Retina (tissue), 1 donor: ENCODE results near the gene MPP1.
A peak's percentile ranks its signal among the peaks of the same experiment; 100 is the strongest.

Experiments
- DNase-seq: peaks from one replicate; pipeline ENCODE4 v3.0.0-alpha.2; 2016

The MPP1 gene

DNA sequence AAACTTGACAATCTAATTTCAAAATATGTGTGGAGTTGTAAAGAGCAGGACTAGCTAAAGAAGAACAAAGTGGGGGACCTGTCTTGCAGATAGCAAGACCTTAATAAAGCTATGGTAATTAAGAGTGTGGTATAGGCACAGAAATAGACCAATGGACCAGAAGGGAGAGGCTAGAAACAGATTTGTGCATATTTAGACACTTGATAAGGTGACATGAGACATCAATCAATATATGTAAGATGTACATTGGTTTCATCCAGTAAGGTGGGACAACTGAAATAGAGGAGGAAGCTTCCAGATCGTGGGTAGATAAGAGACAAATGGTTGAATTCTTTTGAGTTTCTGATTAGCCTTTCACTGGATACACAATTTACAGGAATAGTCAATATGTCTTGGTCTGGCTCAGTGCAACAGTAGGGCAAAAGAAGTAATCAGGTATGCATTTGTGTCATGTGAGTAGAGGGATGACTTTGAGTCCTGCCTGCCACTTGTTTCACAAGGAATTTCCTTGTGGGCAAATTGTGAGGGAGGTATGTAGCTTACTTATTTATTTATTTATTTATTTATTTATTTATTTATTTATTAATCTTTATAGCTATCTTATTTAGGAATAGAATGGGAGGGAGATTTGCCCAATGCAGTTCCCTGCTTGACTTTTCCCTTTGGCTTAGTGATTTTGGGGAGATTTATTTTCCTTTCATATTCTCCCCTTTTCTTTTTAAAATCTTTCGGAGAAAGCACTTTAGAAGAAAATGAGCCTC lies 7.2 kb upstream of the MPP1 start:
- DNase-seq: no peak

DNA sequence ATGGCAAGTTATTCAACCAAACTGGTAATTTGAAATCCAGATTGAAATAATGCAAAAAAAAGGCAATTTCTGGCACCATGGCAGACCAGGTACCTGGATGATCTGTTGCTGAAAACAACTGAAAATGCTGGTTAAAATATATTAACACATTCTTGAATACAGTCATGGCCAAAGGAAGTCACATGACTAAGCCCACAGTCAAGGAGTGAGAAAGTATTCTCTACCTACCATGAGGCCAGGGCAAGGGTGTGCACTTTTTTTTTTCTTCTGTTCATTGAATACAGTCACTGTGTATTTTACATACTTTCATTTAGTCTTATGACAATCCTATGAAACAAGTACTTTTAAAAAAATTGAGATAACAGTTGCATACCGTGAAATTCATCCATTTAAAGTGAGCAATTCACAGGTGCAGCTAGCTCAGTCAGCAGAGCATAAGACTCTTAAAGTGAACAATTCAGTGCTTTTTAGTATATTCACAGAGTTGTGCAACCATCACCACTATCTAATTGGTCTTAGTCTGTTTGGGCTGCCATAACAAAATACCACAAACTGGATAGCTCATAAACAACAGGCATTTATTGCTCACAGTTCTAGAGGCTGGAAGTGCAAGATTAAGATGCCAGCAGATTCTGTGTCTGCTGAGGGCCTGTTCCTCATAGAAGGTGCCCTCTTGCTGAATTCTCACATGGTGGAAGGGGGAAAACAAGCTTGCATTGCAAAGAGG lies 4.8 kb upstream of the MPP1 start:
- no peak for DNase-seq

DNA sequence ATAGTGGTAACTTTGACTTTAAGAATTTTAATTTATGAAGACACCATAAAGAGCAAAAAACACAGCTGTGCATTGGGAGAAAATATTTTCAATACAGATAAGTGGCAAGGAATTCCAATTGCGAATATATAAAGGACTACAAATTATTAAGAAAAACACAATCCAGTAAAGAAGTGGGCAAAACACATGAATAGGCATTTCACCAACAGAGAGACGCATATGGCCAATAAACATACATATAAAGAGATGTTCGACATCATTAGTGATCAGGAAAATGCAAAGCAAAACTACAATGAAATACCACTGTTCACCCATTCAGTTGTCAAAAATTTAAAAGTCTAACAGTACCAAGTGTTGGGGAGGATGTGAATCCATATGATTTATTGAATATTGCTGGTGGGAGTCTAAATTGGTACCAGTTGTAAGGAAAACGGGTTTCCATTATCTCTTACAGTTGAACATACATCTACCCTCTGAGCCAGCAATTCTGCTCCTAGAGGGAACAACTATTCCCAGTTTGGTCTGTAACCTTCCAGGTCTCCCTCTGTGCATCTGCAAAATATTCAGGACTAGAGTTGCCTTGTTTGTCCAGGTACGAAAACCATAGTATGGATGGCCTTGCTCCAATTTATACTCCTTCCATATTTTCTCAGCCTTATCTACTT lies 1.7 kb upstream of the MPP1 start:
- DNase-seq: no peak

DNA sequence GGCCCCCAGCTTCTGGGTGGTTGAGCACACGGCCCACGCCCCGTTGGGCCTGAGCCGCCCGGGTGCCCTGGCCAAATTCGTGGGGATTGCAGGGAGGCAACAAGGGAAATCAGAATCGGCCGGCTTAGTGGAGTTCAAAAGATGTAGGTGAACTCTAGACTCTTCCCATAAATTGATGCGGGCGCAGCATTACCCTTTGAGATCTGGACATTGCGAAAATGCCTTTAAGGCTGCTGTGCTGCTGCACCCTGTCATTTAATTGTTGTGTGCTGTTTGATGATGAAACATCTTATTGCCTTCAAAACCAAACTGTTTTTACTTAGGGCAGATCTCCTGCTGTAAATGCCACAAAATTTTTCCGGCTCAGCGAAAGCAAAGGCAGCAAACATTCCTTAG lies 409 bp upstream of the MPP1 start:
- DNase-seq: no peak

DNA sequence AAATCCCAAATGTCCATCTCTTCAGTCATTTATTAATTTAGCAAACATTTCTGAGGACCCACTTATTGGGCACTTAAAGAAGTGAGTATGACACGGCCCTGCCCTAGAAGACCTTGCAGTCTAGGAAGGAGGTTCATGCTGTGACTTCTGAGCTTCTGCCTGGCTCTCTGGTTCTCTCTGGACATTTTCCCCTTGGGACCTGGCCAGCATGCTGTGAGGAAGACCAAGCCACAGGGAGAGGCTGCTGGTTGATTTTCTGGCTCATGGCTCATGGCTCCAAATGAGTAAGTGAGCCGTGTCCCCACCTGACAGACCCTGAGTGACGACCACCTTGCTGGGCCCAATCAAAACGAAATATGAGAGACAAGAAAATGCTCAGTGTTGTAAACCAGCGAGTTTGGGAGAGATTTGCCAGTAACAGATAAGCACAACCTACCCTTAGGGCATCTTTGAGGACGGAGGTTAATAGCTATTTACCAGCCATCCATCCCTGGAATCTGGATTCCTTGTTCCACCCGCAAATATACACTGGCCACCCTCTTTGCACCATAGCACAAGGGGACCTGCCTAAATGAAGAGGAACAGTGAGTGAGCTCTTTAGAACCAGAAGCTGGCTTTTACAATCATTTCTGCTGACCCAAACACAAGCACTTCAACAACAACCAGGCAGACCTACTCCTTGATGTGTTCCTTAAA lies 876 bp downstream of the MPP1 start:
- DNase-seq: no peak

DNA sequence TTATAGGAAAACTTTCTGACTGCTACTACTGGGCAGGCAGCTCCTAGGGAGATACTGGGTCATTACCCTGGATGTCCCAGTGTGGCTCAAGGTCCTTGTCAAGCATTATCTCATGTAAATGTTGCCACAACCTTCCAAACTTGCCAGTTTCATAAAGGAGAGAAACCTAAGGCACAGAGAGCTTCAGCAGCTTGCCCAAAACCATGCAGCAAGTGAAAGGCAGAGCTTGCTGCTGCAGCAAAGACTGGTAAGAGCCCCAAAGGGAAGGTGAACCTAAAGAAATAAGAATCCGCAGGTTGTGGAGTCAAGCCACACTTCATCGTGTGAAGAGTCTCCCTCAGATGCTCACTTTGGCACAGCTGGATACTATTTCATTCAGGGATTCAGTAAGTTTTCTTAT lies 2.3 kb downstream of the MPP1 start:
- DNase-seq: no peak

DNA sequence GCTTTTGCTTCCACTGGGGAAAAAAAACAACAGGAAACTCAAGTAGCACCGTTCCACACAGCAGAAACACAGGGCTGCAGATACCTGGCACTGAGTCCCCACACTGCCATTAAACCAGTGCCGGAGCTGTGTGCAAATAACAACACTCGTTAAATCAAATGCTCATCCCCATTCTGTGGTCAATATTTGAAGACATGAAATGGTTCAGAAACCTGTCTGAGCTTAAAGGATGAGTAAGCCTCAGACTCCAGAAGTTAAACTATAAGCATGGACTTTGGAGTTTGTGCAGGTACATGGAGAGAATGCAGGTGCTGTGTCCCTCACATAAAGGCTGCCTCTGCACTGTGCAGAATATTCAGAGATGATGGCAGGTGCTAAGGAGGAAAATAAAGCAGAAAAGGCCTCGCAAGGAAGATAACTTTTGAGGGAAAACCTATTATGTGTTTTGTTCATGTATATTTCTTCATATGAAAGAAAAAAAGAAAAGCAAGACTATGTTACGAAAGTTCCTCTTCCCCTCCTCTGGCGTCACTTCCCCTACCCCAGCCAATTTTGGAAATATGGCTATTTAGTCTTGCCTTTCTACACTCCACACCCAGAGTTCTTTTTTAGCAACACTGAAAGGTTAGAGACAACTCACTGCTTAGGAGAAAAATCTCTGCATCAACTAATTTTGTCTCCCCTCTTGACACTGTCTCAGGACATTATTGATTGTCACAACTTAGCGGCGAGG lies 4.6 kb downstream of the MPP1 start:
- DNase-seq: no peak

DNA sequence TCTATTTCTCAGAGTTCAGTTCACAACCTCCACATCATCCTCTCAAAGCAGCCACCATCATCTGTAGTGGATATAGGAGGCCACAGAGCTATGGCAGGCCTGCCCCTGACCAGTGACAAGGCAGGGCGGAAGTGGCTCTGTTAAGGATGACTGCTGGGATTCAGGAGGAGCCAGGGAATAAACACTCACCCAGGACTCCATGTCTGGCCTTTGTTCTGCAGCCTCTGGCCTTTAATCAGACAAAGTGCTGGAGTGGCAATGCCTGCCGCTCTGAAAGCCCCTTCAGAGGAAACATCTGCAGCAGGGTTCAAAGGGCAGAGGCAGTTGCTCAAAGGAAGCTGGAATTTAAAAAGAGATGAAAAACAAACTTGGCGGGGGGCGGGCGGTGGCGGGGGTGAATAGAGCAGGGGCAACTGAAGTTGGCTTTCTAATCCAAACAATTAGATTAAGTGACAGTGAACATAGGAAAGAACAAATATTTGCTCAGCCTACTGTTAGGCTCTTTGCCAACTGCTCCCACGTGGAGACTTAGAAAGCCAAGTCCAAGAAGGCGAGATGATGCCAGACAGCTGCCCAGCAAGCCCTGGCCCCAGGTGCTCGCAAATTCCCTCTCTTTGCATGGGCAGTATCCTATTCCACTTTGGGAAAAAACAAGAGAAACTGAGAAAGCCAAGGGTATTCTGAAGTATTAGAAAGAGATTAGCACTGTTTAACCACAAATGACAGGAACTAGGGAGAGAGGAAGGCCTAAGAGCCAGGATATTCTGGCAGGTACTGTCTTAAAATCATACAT lies 5.5 kb downstream of the MPP1 start:
- peak; percentile 27 for DNase-seq

DNA sequence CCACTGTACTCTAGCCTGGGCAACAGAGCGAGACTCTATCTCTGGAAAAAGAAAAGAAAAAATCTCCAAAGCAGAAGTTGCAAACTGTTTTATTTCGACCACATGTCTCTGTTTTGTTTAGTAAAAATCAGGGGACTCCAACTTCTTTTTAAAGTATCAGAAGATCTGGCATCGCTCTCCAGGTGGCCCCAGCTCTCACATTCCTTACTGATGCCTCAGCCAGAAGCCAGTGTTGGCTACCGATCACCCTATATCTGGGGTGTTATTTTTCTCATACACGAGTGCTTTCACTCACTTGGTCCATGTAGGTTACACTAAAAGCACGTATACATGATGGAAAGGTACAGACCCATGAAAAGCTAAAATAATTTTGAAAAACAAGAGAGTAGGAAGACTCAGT lies 8.3 kb downstream of the MPP1 start:
- DNase-seq: no peak

DNA sequence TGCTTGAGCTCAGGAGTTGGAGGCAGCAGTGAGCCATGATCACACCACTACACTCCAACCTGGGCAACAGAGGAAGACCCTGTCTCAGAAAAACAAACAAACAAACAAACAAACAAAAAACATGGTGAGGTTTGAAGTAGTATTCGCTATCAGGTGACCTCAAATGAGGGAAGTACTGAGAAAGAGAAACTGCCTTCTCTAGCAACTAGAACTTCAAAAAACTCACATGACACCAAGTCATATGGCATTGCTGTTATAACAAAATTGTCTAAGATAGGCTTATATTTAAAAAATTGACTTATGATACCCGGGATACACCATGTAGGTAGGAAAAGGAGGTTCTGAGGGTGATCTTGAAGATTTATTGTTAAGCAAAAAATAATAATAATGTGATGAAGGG lies 10.3 kb downstream of the MPP1 start:
- no peak for DNase-seq

DNA sequence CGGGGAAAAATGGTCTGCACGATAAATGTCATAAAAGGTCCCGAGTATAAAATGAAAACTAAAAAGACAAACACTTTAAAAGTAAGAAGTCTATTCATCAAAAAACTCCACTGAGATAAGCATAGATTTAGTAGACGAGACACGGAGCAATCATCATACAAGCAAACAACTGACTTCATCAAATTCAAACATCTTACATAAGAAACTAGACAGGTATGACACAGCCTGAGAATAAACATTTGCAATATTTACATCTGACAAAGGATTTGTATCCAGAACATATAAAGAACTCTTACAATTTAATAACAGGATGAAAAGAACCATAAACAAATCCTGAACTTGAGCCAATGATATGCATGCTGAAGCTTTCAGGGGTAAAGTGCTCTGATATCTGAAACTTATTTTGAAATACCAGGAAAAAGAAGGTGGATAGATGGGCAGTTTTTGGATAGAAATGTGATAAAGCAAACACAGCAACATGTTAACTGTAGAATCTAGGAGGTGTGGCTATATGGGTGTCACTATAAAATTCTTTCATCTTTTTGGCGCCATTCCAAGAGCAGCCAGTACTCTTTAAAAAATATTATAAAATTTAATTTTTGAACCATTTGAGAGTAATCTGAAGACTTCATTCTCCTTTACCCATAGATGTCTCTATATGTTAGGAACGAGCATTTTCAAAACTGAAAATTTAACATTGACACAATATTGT lies 12.0 kb downstream of the MPP1 start:
- no peak for DNase-seq

DNA sequence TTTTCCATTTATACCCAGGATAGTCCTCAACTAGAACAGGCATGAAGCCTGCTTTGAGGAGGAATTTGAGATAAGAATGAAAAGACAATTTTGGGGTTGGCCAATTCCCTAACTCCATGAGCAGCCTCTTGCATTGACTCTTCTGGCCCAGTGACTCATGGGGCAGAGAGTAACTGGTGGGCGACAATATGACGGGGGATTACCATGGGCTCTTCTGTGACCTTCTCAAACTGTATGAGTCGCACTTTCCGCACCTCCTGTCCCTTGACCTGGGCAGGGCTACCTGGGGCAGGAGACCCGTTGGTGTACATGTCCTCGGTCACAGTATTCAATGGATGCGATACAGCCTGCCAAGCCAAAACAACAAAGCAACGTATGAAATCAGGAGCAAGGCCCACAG lies 13.3 kb downstream of the MPP1 start:
- DNase-seq: no peak

DNA sequence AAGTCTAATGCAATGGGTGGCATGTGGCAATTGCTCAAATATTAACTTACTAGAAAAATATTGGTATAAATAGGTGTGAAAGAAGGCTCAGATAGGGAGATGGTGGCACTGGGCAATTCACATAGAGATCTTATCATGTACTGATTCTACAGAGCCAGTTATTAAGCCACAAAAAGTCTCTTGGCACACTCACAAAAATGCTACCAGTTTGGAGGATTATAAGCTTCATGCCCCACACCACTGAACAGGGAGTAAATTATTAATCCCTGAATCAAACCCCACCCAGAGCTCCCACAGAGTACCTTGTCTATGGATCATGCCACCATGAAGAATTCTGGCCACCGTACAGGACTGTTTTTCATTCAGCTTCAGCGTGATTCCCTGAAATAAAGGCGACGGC lies 13.8 kb downstream of the MPP1 start:
- DNase-seq: no peak

DNA sequence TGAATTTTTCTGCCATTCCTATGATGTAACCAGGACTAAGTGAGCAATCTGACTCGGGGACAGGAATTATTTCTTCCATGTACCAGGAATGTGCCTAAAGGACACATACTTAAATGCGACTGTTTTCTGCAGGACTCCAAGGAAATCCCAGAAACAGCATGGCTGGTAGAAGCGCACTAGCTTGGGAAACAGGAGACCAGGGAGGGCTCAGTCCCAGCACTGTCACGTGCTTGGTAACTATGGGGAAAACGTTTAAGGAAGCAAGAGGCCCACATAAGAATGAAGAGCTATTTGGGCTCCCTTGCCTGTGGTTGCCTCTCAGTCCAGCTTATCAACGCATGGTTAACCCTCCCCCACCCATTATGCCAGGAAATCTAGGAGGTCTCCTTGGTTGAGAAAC lies 19.6 kb downstream of the MPP1 start:
- DNase-seq: no peak

DNA sequence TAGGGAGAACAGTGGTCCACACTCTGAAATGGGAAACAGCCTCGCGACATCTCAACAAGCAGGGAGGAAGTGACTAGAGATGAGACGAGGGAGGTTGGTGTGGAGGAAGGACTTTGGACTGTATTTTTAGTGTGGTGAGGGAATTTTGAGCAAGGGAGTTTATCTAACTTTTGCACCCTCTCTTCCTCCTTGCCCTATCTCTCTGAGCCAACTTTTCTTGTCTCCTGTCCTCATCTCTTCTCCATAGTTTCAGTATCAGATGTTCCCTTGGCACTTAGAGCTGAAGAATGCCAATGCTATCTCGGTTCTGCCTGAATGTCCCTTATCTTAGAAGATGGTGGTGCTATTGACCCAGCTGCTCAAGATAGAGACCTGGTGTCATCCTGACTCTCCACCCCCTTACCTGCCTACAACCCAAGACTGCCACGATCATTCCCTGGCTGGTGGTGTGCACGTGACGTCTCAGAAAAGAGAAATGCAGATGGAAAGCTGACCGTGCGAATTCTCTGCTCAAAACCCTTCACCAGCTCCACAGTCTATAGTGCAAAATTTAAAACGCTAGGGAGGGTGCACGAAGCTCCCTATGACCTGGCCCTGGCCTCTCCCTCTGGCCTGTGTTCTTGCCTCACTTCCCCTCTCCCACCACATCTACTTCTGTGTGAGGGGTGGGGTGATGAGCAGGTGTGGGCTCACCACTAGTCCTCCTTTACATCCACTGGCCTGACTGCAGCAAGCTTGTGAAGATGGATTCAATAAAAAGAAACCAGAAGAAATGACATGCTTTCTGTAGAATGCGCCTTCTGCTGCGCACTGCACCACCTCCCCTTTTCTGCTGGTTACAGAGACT lies 20.9 kb downstream of the MPP1 start:
- DNase-seq: no peak

DNA sequence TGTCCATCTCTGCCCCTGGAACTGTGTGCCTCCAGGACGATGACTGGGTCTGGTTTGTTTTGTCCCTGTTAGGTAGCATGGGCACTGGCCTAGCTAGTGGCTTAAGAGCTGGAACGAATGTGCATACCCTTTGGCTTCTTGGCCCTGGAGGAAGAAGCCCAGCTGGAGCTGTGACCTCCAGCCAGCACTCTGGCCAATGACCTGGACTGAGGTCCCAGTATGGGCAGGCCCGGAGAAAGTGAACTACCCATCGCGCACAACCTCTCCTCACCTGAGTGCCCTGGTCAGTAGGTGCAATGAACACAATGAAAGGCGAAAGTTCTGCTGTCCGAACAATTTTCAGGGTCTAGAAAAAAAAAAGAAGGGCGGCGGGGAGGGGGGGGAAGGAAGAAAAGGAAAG lies 24.3 kb downstream of the MPP1 start:
- DNase-seq: no peak

DNA sequence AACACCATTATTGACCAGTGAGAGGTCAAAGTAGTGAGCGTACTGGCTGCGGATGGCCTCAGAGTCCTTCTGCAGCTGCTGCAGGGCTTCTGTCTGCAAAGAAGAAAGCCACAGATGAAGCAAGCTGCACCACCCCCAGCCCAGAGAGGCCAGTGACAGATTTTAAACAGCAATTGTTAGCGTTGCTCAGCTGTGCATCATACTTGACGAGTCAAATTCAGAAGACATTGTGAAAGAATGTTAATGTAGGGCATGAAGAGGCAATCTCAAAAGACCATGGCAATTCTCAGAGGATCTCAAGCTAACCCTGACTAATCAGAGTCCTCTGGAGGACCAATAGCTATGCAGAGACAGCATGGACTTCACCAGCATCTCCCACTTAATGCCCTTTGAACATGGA lies 26.0 kb downstream of the MPP1 start:
- DNase-seq: no peak

DNA sequence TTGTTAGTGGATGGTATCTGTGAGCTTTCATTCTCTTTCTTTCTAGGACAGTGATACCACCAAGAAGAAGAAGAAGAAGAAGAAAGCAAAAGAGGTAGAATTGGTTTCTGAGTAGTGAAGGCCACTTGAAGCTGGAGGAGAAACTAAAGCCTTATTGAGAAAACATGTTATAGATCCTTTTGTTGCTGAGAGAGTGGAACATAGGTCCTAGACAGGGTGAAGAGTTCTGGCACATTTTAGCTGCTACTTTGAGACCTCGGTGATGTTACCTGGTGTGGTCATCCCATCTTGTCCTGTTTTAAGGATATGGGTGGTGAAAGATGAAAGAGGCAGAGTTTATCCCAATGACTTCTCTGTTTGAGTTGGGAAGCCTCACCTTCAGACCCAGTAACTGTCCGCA lies 28.5 kb downstream of the MPP1 start:
- DNase-seq: no peak

DNA sequence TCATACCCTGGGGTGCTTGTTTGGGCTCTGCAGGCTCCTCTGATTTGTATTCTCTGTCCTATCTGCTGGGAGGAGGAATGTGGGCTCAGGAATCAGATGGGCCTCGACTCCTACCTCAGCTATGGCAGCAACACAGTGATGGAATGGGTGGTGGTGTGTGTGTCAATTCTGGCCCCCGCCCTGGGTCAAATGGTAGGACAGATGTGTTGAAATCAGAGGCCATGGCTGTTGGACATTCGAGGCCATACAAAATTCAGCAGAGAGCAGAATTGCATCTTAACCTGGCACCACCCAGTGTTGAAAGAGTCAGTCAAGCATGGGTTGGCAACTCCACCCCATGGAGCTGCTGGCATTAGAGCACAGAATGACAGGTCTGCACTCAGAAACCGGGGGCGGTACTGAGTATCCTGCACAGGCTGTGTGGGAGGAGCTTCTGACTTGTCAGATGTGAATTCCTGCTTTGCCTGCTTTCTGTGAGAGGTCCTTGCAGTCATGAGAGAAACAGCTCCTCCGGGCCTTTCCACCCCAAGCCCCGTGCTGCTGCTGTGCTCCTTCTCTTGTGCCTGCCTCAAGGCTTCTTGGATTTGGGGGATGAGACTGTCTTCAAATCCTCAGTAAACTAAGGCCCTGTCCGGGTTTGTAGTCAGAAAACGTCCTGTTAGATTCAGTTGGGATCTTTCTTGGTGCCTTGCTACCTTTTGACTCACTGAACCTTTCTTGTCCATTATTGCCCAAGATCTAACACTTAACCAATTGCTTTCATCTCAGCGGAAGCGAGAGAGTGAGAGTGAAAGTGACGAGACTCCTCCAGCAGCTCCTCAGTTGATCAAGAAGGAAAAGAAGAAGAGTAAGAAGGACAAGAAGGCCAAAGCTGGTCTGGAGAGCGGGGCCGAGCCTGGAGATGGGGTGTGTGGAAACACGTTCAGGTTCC lies 29.6 kb downstream of the MPP1 start:
- DNase-seq: no peak
